Suppressor macrophage (primary cell): ENCODE measurements around the gene MTRR.

ENCODE experiments used
- DNase-seq, 4 experiments: peaks; one replicate each; pipeline ENCODE4 v3.0.0-alpha.2; 2020 to 2022

MTRR gene

DNA sequence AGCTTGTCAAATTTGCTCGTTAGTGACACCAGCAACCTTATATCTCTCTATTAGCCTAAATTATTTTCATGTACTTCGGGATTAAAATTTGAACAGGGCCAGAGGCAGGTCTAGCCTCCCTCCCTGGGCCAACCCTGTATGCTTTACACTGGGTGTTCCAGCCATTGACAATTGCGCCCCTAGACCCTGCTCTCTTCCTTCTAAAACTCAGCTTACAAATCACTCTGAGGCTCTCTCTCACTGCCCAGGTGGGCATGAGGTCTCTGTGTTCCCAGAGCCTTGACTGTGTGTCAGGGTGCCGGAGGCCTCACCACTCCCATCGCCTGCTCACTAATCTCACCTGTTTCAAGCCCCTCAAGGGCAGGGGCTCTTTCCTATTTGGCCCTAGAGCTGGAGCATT, 11.6 kb upstream of the MTRR start:
- no peak for DNase-seq

DNA sequence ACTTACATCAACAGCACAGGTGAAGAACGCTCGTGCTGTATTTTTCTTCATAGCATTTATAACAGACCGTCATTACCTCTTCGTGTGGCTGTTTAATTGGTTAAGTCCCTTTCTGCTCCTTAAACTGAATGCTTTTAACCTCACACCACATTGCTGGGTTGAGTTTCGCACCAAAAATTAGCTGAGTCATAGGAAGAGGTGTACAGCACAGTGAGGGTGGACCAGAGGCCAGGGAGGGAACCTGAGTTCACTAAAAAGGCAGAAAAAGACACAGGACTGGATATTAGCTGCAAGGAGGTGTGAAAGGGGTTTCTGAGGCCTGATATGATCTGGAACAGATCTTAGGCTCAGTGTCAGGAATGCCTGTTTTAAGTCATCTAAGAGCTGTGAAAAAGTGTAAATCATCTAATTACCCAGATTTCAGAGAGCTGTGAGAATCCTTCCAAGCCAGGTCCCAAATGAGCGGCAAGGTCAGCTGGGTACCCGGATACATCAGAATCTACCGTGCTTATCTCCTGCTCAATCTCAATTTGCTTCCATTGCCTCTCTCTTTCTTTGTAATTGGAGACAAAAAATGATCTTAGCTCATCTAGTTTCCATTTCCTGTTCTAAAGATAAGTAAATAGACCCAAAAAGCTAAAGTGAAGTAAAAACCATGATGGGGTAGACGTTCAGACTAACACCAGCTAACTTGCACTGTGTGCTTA, 10.9 kb upstream of the MTRR start:
- no peak for DNase-seq

DNA sequence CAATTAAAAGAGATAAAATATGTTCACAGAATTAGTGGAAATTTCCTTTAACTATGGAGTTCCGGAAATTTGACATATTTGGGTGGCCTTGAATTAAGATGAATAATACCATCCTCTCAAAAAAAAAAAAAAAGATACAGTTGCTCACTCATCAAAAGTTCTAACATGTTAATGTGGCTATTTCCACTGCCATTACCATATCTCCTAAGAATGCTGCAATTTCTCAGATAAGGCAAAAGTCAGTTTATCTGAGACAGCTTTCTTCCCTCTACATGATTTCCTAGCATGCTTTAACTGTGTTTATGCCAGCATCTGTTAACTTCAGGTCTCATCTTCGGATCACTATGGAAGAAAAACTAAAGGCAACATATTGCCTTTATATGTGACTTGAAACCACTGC, 2.8 kb upstream of the MTRR start:
- no peak for DNase-seq

DNA sequence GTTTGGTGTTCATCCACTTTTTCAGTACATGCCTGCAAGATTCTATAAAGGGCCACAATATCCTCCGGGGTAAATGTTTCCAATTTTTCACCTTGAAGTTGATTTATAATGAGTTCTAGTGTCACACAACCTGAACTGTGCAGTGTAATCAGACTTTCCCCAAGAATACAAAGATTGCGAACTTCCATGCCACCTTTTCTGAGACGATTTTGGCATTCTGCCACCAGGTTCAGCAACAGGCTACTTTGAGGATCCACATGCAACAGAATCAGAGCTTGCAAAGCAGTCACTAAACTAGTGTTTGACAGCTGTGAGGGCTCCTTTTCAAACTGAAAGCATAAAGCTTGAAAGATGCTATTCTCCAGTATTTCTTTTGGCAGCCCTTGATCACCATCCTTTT, 1.7 kb upstream of the MTRR start:
- no peak for DNase-seq

DNA sequence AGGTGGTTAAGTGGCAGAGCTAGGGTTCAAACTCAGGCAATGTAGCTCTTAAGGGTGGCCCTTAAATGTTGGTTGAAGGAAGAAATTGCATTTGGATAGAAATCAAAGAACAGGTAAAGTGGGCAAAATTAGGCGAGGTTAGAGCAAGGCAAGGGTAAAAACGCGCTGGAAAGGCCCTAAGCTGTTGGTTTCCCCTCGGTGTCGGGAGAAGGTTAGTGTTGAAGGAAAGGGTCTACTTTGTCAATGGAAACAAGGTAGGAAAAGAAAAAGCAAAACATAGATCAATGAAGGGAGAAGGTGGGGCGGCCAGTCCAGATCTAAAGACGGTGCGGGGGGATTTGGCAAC, 548 bp upstream of the MTRR start:
- no peak for DNase-seq

DNA sequence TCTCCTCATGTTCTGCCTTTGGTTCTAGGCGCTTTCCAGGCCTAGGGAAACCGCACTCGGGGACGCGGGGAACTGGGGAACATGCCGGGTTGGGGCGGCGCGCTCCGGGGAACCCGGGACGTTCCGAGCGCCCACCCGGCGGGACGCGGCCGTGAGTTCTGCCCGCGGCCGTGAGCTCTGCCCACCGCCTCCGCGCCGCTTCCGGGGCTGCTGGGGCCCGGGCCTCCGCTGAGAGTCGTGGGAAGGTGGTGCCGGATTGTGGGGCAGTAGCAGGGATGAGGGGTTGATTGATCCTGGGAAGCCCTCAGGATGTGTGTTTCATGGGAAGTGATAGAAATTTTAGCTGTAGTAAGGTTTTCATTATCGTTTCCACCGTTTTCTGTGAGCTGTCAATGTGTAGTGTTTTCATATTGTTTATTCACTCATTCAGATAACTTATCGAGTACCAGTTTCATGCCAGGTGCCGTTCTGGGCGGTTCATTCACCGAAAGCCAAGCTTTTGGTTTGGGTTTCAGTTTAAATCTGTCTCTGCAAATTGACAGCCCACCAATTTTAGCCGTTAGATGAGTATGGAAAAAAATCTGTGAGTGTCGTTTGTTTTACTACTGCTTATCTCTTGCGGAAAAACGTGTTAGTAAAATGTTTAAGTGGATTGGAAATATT, 657 bp downstream of the MTRR start:
- DNase-seq = peak; percentile 58 to 83 (median 68)

DNA sequence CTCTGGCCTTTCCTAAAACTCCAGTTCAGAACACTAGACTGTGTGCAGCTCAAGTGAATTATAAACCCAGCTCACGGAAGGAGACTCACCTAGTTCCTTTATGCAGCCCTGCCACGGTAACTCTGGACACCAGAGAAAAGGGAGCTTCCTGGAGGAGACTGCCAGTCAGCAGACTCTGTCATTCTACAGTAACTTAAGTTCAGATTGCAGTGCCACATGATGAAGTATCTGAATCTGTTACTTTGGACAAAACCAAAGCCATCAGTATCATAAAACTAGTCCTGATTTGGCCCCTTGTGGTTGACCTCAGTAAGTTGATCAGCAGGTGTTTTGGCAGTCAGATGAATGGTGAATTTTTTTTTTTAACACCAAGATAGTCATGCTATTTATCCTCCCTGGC, 2.7 kb downstream of the MTRR start:
- DNase-seq = no peak

DNA sequence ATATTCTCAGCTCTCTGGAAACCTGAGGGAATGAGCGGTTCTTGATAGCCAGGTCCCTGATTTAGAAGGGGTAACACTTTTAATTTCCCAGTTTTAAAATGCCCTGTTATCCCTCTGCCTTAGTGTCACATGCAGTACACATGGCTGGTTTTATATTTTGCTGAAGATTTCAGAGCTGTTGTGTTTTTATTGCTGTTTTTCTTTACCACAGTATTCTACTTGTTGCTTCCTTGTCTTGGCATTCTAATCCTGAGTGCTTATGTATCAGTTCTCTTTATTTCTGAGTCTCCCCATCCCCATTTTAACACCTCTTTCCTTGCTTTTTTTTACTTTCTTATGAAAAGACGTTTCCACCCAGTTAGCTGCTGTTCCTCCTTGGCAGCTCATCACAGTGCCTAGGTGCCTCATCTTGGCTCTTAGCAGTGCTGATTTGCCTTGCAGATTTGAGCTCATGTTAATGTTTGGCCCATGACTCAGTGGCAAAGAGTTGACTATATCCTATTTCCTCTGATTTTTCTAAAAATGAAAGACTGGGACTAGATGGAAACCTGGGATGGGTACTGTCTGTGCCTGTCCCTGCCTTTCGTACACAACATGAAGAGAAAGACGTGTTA, 3.7 kb downstream of the MTRR start:
- DNase-seq = no peak

DNA sequence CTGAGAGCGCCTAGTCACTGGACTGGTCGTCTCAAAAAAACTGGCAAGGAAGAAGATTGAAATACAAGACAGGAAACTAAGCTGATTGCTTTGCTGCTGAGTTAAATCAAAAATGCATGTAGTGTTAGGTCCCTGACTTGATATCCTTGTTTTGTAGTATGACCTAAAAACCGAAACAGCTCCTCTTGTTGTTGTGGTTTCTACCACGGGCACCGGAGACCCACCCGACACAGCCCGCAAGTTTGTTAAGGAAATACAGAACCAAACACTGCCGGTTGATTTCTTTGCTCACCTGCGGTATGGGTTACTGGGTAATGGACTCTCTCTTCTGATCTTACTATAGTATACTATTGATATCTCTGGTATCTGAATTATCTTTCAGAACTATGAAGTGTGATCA, 4.3 kb downstream of the MTRR start:
- no peak for DNase-seq

DNA sequence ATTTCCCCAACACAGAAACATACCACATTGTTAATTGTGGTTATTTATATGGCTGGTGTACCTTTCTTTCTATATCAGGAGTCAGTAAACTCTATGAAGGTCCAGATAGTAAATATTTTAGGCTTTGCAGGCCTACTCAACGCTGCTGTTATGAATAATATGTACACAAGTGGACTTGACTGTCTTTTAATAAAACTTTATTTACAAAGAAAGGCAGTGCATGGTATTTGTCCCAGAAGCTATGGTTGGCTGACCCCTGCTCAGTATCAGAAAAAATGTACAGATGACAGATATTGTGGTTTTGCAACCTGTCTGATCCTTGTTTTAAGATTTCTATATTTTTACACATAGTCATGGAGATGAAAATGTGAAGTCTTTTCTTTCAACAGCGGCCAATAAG, 5.7 kb downstream of the MTRR start:
- no peak for DNase-seq

DNA sequence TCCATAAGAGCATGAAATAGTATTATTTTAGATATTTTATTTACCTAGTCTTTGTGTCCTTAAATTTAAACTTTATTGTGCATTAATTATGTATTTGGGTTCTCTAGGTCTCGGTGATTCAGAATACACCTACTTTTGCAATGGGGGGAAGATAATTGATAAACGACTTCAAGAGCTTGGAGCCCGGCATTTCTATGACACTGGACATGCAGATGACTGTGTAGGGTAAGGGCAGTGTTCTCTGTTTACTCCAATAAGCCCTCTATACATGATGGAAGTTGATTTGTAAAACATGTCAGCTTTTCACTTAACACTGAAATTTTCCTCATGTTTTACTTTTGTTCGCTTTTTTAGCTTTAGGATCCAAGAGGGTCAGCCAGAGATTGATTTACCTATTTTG, 6.2 kb downstream of the MTRR start:
- DNase-seq = no peak

DNA sequence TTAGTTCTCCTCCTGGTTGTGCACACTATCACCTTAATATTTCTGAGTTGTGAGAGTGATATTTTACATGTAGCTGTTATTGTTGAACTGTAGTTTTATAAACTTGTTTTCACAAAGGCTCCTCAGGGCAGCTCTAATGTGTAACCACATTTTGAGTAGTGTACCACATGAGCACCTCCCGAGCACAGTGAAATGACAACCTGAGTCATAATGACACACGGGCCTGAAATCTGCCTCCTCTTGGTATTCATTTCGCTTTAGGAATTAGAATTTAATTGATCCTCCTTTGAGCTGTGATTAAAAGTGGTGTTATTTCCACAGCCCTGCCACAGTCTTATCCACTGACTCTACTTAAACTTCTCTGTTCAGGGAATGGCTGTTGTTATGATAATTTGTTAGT, 7.9 kb downstream of the MTRR start:
- peak in 2 of 4 experiments; percentile 28 to 35 for DNase-seq

DNA sequence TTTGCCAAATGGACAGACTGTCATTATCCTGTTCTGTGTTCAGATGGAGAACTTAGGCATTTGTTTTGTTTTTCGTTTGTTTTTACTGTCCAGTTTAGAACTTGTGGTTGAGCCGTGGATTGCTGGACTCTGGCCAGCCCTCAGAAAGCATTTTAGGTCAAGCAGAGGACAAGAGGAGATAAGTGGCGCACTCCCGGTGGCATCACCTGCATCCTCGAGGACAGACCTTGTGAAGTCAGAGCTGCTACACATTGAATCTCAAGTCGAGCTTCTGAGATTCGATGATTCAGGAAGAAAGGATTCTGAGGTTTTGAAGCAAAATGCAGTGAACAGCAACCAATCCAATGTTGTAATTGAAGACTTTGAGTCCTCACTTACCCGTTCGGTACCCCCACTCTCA, 8.9 kb downstream of the MTRR start:
- no peak for DNase-seq

DNA sequence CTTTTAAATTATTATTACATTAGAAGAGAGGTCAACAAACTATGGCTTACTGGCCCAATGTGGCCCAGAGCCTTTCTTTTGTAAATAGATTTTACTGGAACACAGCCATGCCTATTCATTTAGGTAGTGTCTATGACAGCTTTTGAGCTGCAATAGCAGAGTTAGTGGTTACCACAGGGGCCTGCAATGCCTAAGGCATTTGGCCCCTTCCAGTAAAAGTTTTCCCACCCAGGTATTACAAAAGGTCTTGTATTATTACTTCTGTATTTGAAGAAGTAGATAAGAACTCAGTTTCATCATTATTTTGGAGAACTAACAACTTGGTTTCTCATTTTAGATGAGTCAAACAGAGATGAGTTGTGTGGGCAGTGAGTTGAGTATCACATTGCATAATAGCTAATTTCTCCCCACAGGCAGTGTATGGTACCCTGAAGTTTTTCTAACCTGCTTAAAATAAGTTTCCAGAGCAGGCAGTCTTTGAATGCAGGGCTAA, 9.5 kb downstream of the MTRR start:
- DNase-seq = peak; percentile 46 to 87 (median 68)

DNA sequence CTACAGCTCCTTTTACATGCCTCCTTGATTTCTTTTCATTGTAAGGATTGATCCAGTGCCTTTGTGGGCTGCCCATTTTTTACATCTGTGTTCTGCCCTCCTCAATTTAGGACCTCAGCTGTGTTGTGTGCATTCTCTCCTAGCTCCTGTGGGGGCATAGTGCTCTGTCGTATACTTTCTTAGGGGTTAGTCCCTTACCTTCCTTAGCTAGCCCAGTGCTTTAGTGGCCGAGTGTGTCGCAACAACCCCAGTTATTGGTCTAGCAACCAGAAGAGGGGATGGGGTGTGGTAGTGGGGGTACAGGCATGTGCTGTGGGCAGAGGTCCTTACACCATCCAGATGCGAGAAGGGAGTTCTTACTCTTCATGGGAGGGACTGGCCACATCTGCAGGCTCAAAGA, 12.1 kb downstream of the MTRR start:
- no peak for DNase-seq

DNA sequence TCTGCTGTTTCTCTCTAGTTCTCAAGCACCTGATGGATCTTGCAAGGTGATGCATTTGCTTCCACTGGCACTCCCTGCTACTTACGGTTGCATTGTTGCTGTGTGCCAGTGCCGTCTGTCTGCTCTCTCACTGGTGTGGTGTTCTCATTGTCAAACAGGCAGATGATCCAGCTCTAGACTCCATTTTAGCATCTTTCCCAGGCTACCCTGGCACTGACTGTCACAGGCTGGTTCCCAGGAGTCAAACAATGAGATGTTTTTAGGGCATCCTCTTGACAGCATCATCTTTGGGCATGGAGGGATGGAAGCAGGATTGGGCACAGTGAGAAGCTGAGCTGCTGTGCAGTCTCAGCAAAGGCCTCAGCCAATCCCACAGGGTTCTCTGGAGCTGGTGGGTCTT, 12.9 kb downstream of the MTRR start:
- DNase-seq = no peak

DNA sequence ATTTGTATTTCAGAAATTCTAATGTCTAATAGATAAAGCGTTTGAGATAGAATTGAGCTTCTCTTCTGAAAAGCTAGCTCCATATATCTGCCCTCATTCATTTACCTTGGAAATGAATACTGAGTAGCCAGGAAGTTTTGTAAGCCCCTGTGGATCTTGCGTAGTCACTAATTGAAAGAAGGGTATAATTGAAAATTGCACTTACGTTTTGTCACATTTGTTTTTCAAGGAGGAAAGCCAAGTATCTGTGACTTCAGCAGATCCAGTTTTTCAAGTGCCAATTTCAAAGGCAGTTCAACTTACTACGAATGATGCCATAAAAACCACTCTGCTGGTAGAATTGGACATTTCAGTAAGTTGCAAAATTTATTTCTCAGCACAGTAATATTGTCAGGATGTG, 14.0 kb downstream of the MTRR start:
- no peak for DNase-seq

DNA sequence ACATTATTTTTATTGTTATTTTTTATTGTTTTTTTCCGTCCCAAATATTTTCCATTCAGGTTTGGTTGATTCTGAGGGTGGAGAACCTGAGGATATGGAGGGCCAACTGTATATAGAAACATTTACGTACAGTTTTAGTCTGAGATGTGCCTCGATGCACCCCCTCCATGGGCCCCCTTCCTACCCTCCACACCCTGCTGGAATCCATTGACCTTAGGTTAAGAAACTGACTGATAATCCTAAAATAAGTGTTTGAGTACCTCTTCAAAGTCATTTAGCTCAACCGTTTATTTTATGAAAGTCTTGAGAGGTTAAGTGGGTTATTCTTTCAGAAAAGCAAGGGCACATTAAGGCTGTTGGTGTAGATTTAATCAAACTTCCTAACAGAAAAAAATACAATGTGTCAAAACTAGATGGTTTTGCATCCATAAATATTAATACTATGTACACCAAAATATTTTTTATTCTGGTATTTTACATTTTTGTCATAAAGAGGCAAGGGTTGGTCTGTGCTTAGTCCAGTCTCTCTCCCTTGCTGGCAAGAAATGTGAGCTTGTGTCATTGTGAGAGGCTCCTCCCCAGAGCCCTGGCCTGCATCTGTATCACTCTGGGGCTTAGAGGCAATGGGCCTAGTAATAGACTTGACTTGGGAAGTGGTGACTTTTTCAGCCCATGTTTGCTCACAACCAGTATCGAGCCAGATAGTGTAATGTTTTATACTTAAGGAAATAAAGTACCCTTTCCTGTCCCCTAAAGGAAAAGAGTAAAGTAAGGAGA, 15.7 kb downstream of the MTRR start:
- DNase-seq = no peak

DNA sequence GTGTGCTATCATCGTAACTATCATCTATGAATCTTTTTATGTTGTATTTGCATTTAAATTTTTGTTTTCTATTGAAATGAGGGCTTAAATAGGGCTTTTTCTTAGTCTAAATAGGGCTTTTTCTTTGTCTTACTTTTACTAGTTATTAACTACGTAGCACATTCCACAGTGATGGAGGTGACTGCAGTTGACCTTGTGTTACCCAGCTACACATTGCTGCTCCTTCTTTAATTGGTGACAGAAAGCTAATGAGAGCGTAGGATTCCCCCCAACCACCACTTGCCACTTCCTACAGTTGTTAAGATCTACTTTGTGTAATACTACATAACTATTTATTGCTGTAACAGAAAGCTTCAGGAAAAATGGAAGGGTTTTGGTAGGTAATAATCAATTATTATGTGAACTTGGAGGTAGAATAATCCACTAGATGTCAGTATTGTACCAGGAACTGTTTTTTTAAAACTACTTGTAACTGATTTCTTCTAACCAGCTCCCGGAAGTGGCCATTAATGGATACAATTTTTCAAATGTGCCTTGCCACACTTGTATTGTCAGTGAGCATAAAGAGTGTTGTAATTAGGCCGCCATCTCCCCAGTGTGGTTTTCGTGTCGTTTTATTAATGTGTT, 18.0 kb downstream of the MTRR start:
- DNase-seq = peak in 2 of 4 experiments; percentile 50 to 51

DNA sequence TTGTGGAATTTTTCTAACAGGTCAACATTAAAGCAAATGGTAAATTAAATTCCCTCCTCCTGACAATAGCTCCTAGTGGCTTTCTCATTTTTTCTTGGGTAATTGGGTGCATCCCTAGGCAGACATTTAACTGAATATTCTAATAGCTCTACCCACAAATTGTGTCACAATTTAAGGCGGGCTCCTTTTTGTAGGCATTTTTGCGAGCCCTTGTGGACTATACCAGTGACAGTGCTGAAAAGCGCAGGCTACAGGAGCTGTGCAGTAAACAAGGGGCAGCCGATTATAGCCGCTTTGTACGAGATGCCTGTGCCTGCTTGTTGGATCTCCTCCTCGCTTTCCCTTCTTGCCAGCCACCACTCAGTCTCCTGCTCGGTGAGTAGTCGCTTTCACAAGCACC, 20.0 kb downstream of the MTRR start:
- DNase-seq = no peak

DNA sequence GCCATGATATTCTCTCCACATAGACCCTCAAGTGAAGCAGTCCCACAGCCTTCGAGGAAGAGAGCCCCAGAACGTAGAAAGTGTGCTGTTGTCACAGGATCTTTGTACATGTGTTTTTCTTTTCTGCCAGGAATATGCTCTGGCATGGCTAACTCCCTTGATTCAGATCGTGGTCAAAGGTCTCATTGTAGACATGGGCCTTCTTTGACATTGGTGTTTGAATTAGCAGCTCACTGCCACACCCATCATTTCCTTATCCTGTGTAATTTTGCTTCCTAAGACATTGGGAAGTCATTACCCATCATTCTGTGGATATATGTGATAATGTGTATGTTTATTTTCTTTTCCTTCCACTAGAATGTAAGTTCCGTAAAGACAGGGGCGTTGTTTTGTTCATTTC, 25.5 kb downstream of the MTRR start:
- DNase-seq = no peak

DNA sequence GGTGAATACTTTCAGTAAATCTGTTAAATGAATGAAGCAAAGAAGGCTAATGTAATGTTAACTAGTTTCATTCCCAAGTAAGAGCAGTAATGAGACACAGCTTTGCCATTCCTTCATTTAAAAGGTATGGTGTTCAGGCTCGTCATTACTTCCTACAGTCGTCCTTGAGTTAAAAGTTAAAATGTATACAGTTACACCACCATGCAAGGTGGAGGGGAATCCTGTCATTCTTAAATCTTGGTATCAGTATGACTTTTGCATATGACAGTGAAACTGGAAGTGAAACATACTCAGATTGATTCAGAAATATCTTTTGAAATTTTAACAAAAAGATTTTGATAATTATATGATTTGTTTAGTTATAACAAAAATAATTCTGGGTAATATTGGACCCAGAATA, 25.9 kb downstream of the MTRR start:
- DNase-seq = no peak

DNA sequence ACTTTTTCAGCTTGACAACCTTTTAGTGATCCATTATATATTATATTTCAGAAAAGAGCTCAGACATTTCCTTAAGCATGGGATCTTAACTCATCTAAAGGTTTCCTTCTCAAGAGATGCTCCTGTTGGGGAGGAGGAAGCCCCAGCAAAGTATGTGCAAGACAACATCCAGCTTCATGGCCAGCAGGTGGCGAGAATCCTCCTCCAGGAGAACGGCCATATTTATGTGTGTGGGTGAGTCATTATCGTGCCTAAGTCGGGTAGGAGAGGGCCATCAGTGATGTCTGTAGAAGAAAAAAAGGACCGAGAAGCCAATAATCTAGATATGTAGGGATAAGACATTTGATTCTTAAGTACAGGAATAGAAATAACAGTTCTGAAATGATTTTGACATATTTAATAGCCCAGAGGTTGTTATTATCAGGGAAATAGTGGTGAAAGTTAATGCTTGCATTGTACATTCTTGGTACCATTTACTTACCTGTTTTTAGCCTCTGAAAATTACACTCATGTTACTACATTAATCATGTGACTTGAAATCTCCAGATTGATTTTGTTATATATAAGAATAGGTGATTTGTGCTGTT, 28.2 kb downstream of the MTRR start:
- DNase-seq = peak; percentile 10 to 36 (median 28)
